GM12864 (cell line): ENCODE data around the gene KMT2A.
"Not testable (repeated sequence)": the region's sequence is repeated elsewhere in the genome, so short reads cannot be mapped to it uniquely, and the experiment has no call there.

Experiments used
- DNase-seq: peaks from one replicate; pipeline ENCODE4 v3.0.0-alpha.2; 2011; ENCODE audit warnings: low read depth
- H3K4me3 ChIP-seq: 2 replicates; pipeline ENCODE4 v1.5.1; 2011; ENCODE audit warnings: mild to moderate bottlenecking, low read depth, low read length, control low read depth
- CTCF ChIP-seq: IDR thresholded peaks from 2 replicates; pipeline ENCODE4 v1.5.1; 2011; ENCODE audit warnings: low read depth, mild to moderate bottlenecking, moderate library complexity, low read length, control low read depth, inconsistent platforms; ENCODE audit errors: missing control alignments

The KMT2A gene

GRCh38 chr11:118435893-118436624 is at the start of gene KMT2A:
KMT2A (plus strand) TSS chr11:118436492; CDS start chr11:118436513, 21 bp downstream.
- peak; percentile 83 for DNase-seq
- TF ChIP-seq CTCF: no peak
- peak within 1 kb of the TSS; percentile 95 for H3K4me3 ChIP-seq

- TF ChIP-seq CTCF: no peak
- DNase-seq: no peak
- no peak overlapping the region for H3K4me3 ChIP-seq
Observed at GRCh38 chr11:118396097-118396501, 40.2 kb upstream of the KMT2A start.

- no peak overlapping the region for H3K4me3 ChIP-seq
- no peak for DNase-seq
- no peak for TF ChIP-seq CTCF
Observed at GRCh38 chr11:118397448-118397847, 38.8 kb upstream of the KMT2A start.

GRCh38 chr11:118398791-118399559 is 37.3 kb upstream of the KMT2A start:
- no peak for TF ChIP-seq CTCF
- H3K4me3 ChIP-seq: no peak overlapping the region
- DNase-seq: peak; percentile 30

- peak; percentile 83 for DNase-seq
- TF ChIP-seq CTCF: peak; percentile 9
- peak within 1 kb of the TSS; percentile 96 for H3K4me3 ChIP-seq
Observed at GRCh38 chr11:118401151-118401879, 35.0 kb upstream of the KMT2A start, which contains the start of gene ATP5MG. ATP5MG (plus strand) TSS chr11:118401606; CDS start chr11:118401666, 60 bp downstream.

GRCh38 chr11:118401880-118402590 is 34.3 kb upstream of the KMT2A start:
- no peak for TF ChIP-seq CTCF
- peak overlapping the region; percentile 96 for H3K4me3 ChIP-seq
- DNase-seq: no peak

- peak overlapping the region; percentile 96 for H3K4me3 ChIP-seq
- DNase-seq: not testable (repeated sequence)
Observed at GRCh38 chr11:118402594-118402993, 33.7 kb upstream of the KMT2A start.
